ENCODE measurements around the gene MUC5B. TPM values are rescaled to one million over a fixed set of nuclear protein-coding genes. Genes with fewer than 3 reads are reported as not detected.

MUC5B gene
- total RNA-seq, 1 donor from 2014 or later = not detected

DNA sequence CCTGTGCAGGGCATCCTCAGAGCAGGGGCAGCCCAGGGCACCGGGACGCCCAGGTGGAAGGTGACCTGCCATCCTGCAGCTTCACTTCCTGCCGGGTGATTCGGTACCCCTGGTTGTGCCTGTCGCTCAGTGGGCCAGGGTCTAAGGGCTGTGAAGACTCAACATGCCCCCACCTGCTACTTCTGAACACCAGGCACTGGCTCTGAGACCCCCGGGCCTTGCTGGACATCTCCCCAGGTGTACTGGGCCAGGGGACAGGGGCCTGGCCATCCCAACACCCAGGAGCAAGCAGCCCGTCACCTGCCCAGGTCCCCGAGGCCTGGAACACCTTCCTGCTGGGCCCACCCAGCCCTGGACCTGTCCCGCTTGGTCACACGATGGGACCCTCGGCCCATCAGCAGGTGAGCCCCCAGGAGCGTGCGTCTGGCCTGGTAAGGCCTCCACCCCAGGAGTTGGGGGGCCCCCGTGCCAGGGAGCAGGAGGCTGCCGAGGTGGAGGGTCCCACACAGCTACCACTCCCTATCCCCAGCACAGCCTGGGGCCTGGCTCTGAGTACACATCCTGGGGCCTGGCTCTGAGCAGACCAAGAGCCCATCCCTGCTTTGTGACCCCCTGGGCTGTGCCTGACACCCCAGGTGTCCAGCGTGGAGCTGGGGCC, 3.9 kb upstream of the MUC5B start:
- H3K9ac ChIP-seq = no peak overlapping the region
- no peak overlapping the region for H3K27ac ChIP-seq
- no peaks in the 10 kb centered on the region for H3K36me3 Mint-ChIP-seq
- H3F3A ChIP-seq (ENCODE audit: low read depth) = no peaks in the 10 kb centered on the region
- TF ChIP-seq EZH2 (IDR thresholded peaks at IDR 0.05) = no peak
- no peak for TF ChIP-seq EZH2phosphoT487 (IDR thresholded peaks at IDR 0.05)
- TF ChIP-seq, protein P1, sequence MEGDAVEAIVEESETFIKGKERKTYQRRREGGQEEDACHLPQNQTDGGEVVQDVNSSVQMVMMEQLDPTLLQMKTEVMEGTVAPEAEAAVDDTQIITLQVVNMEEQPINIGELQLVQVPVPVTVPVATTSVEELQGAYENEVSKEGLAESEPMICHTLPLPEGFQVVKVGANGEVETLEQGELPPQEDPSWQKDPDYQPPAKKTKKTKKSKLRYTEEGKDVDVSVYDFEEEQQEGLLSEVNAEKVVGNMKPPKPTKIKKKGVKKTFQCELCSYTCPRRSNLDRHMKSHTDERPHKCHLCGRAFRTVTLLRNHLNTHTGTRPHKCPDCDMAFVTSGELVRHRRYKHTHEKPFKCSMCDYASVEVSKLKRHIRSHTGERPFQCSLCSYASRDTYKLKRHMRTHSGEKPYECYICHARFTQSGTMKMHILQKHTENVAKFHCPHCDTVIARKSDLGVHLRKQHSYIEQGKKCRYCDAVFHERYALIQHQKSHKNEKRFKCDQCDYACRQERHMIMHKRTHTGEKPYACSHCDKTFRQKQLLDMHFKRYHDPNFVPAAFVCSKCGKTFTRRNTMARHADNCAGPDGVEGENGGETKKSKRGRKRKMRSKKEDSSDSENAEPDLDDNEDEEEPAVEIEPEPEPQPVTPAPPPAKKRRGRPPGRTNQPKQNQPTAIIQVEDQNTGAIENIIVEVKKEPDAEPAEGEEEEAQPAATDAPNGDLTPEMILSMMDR (IDR thresholded peaks at IDR 0.05) = no peak
- no peak for DNase-seq (ENCODE audit: low spot score)
- H3K9me3 Mint-ChIP-seq = peaks cover 10% of the 10 kb centered on the region
- peaks cover 6% of the 10 kb centered on the region for H3K4me1 ChIP-seq
- no peak overlapping the region for H3K4me3 ChIP-seq
- H3K4me1 Mint-ChIP-seq = no peaks in the 10 kb centered on the region
- no peaks in the 10 kb centered on the region for H3K9me3 ChIP-seq (ENCODE audit: low read depth)
- no peak overlapping the region for H3K4me2 ChIP-seq
- no peaks in the 10 kb centered on the region for H3K79me2 ChIP-seq (ENCODE audit: low read depth)
- H3K27me3 Mint-ChIP-seq (ENCODE audit: insufficient read depth, low read depth) = no peaks in the 10 kb centered on the region
- H3K27me3 ChIP-seq = peaks cover 18% of the 10 kb centered on the region
- H4K20me1 ChIP-seq (ENCODE audit: low read depth) = no peaks in the 10 kb centered on the region
- H3K4me3 Mint-ChIP-seq = no peak overlapping the region
- H3K36me3 ChIP-seq = no peaks in the 10 kb centered on the region
- no peak overlapping the region for H2AFZ ChIP-seq (replicated peaks)
- no peak overlapping the region for H3K27ac Mint-ChIP-seq

DNA sequence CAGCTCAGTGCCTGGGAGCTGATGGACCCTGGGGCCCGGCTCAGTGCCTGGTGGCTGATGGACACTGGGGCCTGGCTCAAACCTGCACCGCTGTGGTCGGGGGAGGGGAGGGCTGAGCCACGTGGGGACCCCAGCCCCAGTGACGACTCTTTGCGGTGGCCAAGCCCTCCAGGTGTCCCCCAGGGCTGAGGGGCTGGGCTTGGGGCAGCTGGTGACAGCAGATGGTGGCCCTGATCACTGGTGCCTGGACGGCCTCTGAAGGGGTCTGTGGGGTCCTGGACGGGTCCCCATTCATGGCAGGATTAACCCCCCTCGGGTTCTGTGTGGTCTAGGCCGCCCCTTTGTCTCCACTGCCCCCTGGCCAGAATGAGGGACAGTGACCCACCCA, 3.4 kb upstream of the MUC5B start:
- H2AFZ ChIP-seq (replicated peaks) = no peak overlapping the region
- Mint-ChIP-seq H3K9me3 (peaks cover 6% of the 10 kb centered on the region), H3K27me3 (ENCODE audit: insufficient read depth, low read depth) (no peaks in the 10 kb centered on the region), H3K27ac (no peak overlapping the region), H3K4me1 (no peaks in the 10 kb centered on the region), H3K4me3 (no peak overlapping the region), H3K36me3 (no peaks in the 10 kb centered on the region)
- DNase-seq (ENCODE audit: low spot score) = no peak
- H4K20me1 ChIP-seq (ENCODE audit: low read depth) = no peaks in the 10 kb centered on the region
- no peak overlapping the region for H3K4me2 ChIP-seq
- no peaks in the 10 kb centered on the region for H3K79me2 ChIP-seq (ENCODE audit: low read depth)
- no peaks in the 10 kb centered on the region for H3K9me3 ChIP-seq (ENCODE audit: low read depth)
- peaks cover 16% of the 10 kb centered on the region for H3K27me3 ChIP-seq
- H3K9ac ChIP-seq = no peak overlapping the region
- H3F3A ChIP-seq (ENCODE audit: low read depth) = no peaks in the 10 kb centered on the region
- H3K36me3 ChIP-seq = no peaks in the 10 kb centered on the region
- H3K27ac ChIP-seq = no peak overlapping the region
- H3K4me1 ChIP-seq = peaks cover 6% of the 10 kb centered on the region
- no peak overlapping the region for H3K4me3 ChIP-seq
- TF ChIP-seq EZH2 (IDR thresholded peaks at IDR 0.05) = no peak

DNA sequence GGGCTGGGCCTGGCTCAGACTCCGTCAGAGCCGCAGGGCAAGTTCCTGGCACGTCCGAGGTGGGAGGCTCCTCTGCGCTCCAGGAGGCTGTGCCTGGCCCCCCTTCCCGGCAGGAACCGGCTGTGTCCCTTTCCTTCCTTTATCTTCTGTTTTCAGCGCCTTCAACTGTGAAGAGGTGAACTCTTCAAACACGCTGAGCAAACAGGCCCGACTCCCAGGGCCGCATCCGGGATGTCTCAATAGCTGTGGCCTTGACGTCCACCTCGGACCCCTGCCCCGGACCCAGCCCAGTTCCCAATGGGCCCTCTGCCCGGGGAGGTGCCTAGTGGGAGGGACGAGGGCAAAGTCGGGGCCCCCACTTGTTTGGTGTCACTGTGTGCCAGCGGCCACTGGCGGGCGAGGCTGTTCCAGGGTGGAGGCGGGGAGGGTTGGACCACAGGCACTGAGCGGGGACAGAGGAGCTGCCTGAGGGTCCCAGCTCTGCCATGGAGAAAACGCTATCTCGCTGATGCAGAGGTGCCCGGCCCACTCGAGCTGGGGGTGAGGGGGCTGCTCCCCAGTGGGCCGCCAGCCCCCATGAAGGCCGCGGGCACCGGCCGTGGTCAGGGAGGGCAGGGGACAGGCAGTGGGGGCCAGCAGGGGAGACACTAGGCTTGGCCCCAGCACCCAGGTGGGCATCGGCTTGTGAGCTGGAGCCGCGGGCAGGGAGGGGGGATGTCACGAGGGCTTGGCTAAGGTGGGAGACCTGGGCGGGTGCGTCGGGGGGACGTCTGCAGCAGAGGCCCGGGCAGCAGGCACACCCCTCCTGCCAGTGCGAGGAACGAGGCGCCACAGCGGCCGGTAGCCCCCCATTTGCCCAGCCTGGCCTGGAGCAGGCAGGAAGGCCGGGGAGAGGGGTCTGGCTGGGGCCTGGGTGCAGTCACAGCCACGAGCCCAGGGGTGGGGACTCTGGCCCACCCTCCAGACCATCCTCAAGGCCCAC, 2.7 kb upstream of the MUC5B start:
- Histone ChIP-seq H3K79me2 (ENCODE audit: low read depth) (no peaks in the 10 kb centered on the region), H3K9ac (no peak overlapping the region), H2AFZ (replicated peaks) (no peak overlapping the region), H3F3A (ENCODE audit: low read depth) (no peaks in the 10 kb centered on the region), H3K4me1 (peaks cover 10% of the 10 kb centered on the region), H4K20me1 (ENCODE audit: low read depth) (no peaks in the 10 kb centered on the region), H3K4me3 (no peak overlapping the region), H3K4me2 (no peak overlapping the region), H3K36me3 (no peaks in the 10 kb centered on the region), H3K9me3 (ENCODE audit: low read depth) (no peaks in the 10 kb centered on the region), H3K27me3 (peaks cover 9% of the 10 kb centered on the region), H3K27ac (no peak overlapping the region)
- DNase-seq (ENCODE audit: low spot score) = no peak
- H3K27ac Mint-ChIP-seq = no peak overlapping the region
- H3K36me3 Mint-ChIP-seq = no peaks in the 10 kb centered on the region
- H3K27me3 Mint-ChIP-seq (ENCODE audit: insufficient read depth, low read depth) = no peaks in the 10 kb centered on the region
- H3K9me3 Mint-ChIP-seq = peaks cover 6% of the 10 kb centered on the region
- TF ChIP-seq, protein P1 (IDR thresholded peaks at IDR 0.05) = no peak
- TF ChIP-seq EZH2phosphoT487 (IDR thresholded peaks at IDR 0.05) (no peak), EZH2 (IDR thresholded peaks at IDR 0.05) (no peak)
- H3K4me1 Mint-ChIP-seq = no peaks in the 10 kb centered on the region
- no peak overlapping the region for H3K4me3 Mint-ChIP-seq

Data from neural progenitor cell (in vitro differentiated cells).